ENCODE results near the gene ARL11.

Gene ARL11

DNA sequence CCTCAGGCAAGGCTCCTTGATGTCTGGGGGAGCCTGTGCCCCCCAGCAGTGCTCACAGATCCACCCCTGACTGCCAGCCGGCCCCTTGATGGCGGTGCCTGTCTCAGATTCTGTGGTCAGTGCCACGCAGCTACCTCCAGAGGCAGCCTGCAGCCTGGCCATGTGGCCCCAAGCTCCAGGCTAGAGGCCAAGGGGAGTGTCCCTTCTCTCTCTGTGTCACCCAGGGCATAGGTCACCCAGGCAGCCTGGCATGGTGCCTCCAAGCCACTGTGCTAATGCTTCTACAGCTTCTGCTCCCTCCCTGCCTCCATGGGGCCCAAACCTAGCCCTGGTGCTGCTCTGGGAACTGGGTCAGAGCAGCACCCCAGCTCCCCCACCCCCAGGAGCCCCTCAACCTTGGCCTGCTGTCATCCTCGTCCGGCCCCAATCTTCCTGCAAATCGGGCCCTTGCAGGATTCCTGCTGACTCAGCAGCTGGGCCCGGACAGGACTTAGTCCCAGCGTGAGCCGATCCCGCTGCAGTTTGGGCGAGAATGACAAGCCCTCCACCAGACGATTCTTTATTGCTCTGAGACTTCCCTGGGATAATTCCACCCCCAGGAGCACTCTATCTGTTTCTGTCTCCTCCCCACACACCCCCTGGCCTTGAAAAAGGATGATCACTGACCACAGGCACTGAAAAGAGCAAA lies 2.8 kb upstream of the ARL11 start:
- Histone ChIP-seq H3K9ac (no peak overlapping the region), H3K27me3 (no peaks in the 10 kb centered on the region), H3K36me3 (peaks cover 5 to 11% (median 7%) of the 10 kb centered on the region in 11 experiments), H3K4me2 (peak overlapping the region in 2 of 11 experiments; percentile 45 to 52; a peak in 3 of 22 replicates), H3K9me3 (replicated peaks in 1 of 11) (peaks cover 0 to 8% (median 4%) of the 10 kb centered on the region in 11 experiments; a peak in 11 of 22 replicates), H3K4me3 (no peak overlapping the region), H4K20me1 (no peaks in the 10 kb centered on the region; a peak in 1 of 22 replicates), H3K27ac (peak overlapping the region in 4 of 11 experiments; percentile 2 to 45 (median 14); a peak in 5 of 22 replicates), H3K4me1 (peaks cover 27 to 47% (median 29%) of the 10 kb centered on the region in 10 experiments)
- no peak for TF ChIP-seq Cebpa-rat (IDR thresholded peaks at IDR 0.05)

DNA sequence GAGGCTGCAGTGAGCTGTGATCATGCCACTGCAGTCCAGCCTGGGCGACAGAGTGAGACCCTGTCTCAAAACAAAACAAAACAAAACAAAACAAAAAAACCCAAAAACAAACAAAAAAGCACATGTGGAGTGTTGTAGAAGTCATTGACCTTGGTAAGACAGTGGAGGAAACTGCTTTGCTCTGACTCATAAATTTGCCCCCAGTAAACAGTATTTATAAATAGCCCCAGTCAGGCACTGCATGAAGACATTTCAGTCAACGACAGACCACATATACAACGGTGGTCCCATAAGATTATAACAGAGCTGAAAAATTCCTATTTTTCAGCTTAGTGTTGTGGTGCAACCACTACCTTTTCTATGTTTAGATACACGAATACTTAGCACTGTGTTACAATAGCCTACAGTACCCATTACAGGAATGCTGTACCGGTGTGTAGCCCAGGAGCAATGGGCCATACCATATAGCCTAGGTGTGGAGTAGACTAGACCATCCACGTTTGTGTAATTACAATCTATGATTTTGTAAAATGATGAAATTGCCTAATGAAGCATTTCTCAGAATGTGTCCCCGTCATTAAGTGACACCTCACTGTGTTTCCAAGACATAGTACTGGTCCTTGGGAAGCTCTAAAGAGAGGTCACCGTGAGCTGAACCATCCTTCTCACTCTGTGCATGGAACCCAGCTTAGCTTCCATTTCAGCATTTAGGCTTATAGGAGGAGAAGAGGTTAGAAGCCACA lies 1.1 kb downstream of the ARL11 start:
- H3K27me3 ChIP-seq: no peaks in the 10 kb centered on the region
- H3K9me3 ChIP-seq (replicated peaks in 1 of 11): peaks cover 0 to 23% (median 13%) of the 10 kb centered on the region in 11 experiments; a peak in 12 of 22 replicates
- peaks cover 20 to 46% (median 40%) of the 10 kb centered on the region in 11 experiments for H3K36me3 ChIP-seq
- H3K4me1 ChIP-seq: peaks cover 44 to 83% (median 55%) of the 10 kb centered on the region in 10 experiments
- no peaks in the 10 kb centered on the region; a peak in 2 of 22 replicates for H4K20me1 ChIP-seq
- peak overlapping the region; percentile 60 to 77 (median 68) for H3K4me3 ChIP-seq
- H3K27ac ChIP-seq: peak overlapping the region; percentile 49 to 92 (median 90); a peak in 21 of 22 replicates
- peak overlapping the region; percentile 75 to 87 (median 83) for H3K9ac ChIP-seq
- H3K4me2 ChIP-seq: peak overlapping the region; percentile 86 to 98 (median 92)
- TF ChIP-seq Cebpa-rat (IDR thresholded peaks at IDR 0.05): no peak

DNA sequence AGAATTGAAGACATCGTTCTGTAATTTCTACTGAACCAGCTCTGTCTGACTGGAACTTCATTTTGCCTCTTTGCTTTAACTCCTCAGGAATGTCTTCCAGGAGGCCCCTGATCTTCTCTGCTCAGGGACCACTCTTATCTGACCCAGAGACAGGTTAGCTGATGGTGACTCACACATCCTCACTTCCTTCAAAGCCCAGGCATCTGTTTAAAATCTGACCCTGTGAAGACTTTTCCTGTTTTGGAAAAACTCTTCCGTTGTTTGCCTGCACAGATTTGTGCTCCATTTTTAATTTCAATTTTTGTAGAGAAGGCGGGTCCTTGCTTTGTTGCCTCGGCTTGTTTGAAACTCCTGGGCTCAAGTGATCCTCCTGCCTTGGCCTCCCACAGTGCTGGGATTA lies 1.6 kb downstream of the ARL11 start:
- peaks cover 50 to 89% (median 60%) of the 10 kb centered on the region in 10 experiments for H3K4me1 ChIP-seq
- H3K4me2 ChIP-seq: peak overlapping the region; percentile 86 to 98 (median 92)
- H4K20me1 ChIP-seq: no peaks in the 10 kb centered on the region; a peak in 2 of 22 replicates
- peaks cover 23 to 51% (median 44%) of the 10 kb centered on the region in 11 experiments for H3K36me3 ChIP-seq
- H3K9me3 ChIP-seq (replicated peaks in 1 of 11): peaks cover 0 to 25% (median 13%) of the 10 kb centered on the region in 11 experiments; a peak in 12 of 22 replicates
- H3K27me3 ChIP-seq: no peaks in the 10 kb centered on the region
- peak overlapping the region in 9 of 10 experiments; percentile 10 to 77 (median 68); a peak in 15 of 20 replicates for H3K4me3 ChIP-seq
- H3K27ac ChIP-seq: peak overlapping the region; percentile 15 to 92 (median 90); a peak in 20 of 22 replicates
- no peak for TF ChIP-seq Cebpa-rat (IDR thresholded peaks at IDR 0.05)
- H3K9ac ChIP-seq: peak overlapping the region in 9 of 11 experiments; percentile 11 to 87 (median 83); a peak in 13 of 22 replicates

DNA sequence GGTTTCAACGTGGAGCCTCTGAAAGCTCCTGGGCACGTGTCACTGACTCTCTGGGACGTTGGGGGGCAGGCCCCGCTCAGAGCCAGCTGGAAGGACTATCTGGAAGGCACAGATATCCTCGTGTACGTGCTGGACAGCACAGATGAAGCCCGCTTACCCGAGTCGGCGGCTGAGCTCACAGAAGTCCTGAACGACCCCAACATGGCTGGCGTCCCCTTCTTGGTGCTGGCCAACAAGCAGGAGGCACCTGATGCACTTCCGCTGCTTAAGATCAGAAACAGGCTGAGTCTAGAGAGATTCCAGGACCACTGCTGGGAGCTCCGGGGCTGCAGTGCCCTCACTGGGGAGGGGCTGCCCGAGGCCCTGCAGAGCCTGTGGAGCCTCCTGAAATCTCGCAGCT lies 2.3 kb downstream of the ARL11 start:
- Histone ChIP-seq H3K4me3 (peak overlapping the region in 4 of 10 experiments; percentile 66 to 77 (median 72); a peak in 5 of 20 replicates), H3K27me3 (no peaks in the 10 kb centered on the region), H3K27ac (peak overlapping the region in 10 of 11 experiments; percentile 79 to 92 (median 90); a peak in 18 of 22 replicates), H3K4me2 (peak overlapping the region; percentile 86 to 98 (median 92)), H4K20me1 (no peaks in the 10 kb centered on the region; a peak in 2 of 22 replicates), H3K9ac (peak overlapping the region in 1 of 11 experiments; percentile 85; a peak in 2 of 22 replicates), H3K9me3 (replicated peaks in 1 of 11) (peaks cover 0 to 26% (median 13%) of the 10 kb centered on the region in 11 experiments; a peak in 12 of 22 replicates), H3K4me1 (peaks cover 56 to 90% (median 66%) of the 10 kb centered on the region in 10 experiments), H3K36me3 (peaks cover 25 to 58% (median 48%) of the 10 kb centered on the region in 11 experiments)
- no peak for TF ChIP-seq Cebpa-rat (IDR thresholded peaks at IDR 0.05)

DNA sequence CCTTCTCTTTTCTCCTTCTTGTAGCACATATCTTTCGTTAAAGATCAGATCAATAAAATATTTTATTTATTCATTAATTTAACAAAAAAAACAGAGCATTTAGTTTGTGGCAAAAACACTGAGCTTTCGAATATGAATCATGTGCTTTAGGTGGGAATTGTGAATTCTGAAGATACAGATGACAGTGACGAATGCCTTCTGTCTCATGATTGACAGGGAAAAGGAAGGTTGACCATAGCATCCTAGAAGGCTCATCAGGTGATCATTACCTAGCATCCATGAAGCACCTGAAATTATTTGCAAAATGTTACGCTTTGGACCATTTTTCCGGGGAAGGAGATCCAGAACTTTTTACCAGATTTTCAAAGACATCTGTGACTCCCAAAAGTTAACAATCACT lies 3.8 kb downstream of the ARL11 start:
- Histone ChIP-seq H3K27ac (no peak overlapping the region), H4K20me1 (no peaks in the 10 kb centered on the region; a peak in 2 of 22 replicates)

DNA sequence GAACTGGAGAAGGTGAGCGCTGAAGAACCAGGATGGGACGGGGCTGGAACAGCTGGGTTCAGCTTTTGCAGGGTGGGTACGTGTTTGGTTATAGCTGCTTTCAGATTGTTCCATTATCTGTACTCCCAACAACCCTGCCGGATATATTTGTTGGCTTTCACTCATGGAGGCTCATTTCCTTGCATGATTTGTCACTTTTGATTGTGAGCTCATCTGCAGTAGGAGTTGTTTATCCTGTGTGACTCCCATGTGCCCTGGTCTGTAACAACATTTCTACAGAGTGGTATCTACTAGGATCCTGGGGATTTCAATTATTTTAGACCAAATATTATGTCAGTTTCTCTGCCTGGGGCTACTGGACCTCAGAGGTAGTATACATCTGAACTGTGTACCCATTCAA lies 5.4 kb downstream of the ARL11 start:
- no peak overlapping the region for H3K27ac ChIP-seq
- TF ChIP-seq Cebpa-rat (IDR thresholded peaks at IDR 0.05): no peak
- H3K27me3 ChIP-seq: no peaks in the 10 kb centered on the region
- H3K9me3 ChIP-seq (replicated peaks in 1 of 11): peaks cover 0 to 28% (median 13%) of the 10 kb centered on the region in 11 experiments; a peak in 12 of 22 replicates
- no peak overlapping the region for H3K4me3 ChIP-seq
- peak overlapping the region in 8 of 11 experiments; percentile 11 to 52 (median 16); a peak in 6 of 22 replicates for H3K4me2 ChIP-seq
- H3K36me3 ChIP-seq: peaks cover 38 to 85% (median 69%) of the 10 kb centered on the region in 11 experiments
- peaks cover 53 to 77% (median 64%) of the 10 kb centered on the region in 10 experiments for H3K4me1 ChIP-seq
- H4K20me1 ChIP-seq: no peaks in the 10 kb centered on the region; a peak in 2 of 22 replicates
- no peak overlapping the region for H3K9ac ChIP-seq

More for the DNA sequence above, 3.8 kb downstream of the ARL11 start:
- peaks cover 38 to 71% (median 63%) of the 10 kb centered on the region in 11 experiments for H3K36me3 ChIP-seq
- no peaks in the 10 kb centered on the region for H3K27me3 ChIP-seq
- peak overlapping the region in 2 of 11 experiments; percentile 11 to 88; a peak in 1 of 22 replicates for H3K4me2 ChIP-seq
- H3K9ac ChIP-seq: no peak overlapping the region
- no peak for TF ChIP-seq Cebpa-rat (IDR thresholded peaks at IDR 0.05)
- H3K4me1 ChIP-seq: peaks cover 63 to 86% (median 75%) of the 10 kb centered on the region in 10 experiments
- H3K4me3 ChIP-seq: no peak overlapping the region
- H3K9me3 ChIP-seq (replicated peaks in 1 of 11): peaks cover 0 to 28% (median 13%) of the 10 kb centered on the region in 11 experiments; a peak in 12 of 22 replicates

DNA sequence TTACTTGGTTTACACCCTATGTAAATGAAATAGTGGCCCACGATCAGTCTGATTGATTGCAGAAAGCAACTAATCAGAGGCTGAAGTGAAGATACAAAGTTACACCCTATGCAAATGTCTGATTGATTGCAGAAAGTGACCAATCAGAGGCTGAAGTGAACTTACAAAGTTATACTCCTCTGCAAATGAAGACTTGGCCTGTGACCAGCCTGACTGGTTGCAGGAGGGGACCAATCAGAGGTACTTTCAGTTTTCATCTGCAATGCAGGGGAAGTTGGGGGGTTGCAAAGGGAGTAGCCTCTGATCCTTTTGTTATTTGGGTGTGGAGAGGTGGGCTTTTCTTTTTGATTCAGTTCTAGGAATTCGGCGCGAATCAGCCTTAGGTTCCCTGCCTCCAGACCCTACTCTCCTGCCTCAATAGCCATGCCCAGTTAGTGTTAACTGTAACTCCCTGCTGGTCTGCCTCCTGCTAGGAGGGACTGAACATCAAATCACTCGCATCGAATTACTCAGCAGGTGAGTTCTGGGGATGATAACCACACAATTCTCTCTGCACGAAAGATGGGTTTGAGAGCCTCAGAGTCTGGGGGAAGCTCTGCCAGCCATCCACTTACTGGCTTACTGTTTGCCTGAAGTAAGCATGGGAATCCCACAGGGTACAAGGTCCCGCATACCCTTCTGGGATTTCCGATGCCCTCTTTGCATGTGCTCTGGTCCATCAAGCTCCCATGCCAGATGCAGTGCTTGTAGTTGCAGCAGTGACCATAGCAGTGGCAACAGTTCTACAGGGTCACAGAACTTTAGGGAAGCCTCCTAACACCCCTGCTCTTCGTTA lies 7.5 kb downstream of the ARL11 start:
- TF ChIP-seq Cebpa-rat (IDR thresholded peaks at IDR 0.05): no peak
- Histone ChIP-seq H4K20me1 (no peaks in the 10 kb centered on the region; a peak in 2 of 22 replicates), H3K4me3 (no peak overlapping the region), H3K4me1 (peaks cover 32 to 76% (median 47%) of the 10 kb centered on the region in 10 experiments), H3K9ac (no peak overlapping the region), H3K36me3 (peaks cover 29 to 88% (median 64%) of the 10 kb centered on the region in 11 experiments), H3K27me3 (no peaks in the 10 kb centered on the region), H3K27ac (peak overlapping the region in 6 of 11 experiments; percentile 4 to 34 (median 14); a peak in 6 of 22 replicates), H3K4me2 (peak overlapping the region; percentile 26 to 68 (median 46)), H3K9me3 (replicated peaks in 1 of 11) (peaks cover 0 to 20% (median 7%) of the 10 kb centered on the region in 11 experiments; a peak in 9 of 22 replicates)

Data from BLaER1 treated with 17β-estradiol and CSF1 and Interleukin-3, amounts not matched to agents 10 nM and 100 nM (cell line).